Coronary artery (tissue), 2 donors: ENCODE measurements around the gene TAAR5.

ENCODE experiments used
- DNase-seq: peaks from one replicate; pipeline ENCODE4 v3.0.0-alpha.2; 2017; ENCODE audit warnings: low spot score
- H3K27ac ChIP-seq, 2 donors: fragments of 200-600 bp; sonication (generic); one replicate each; pipeline ENCODE4 v1.5.1; 2016 to 2019
- H3K4me3 ChIP-seq: fragments of 200-600 bp; sonication (generic); 2 replicates; pipeline ENCODE4 v1.5.1; 2016; ENCODE audit warnings: mild to moderate bottlenecking, moderate library complexity
- CTCF ChIP-seq: fragments of 200-600 bp; sonication (generic); IDR thresholded peaks from one replicate; pipeline ENCODE4 v1.5.1; 2019; ENCODE audit warnings: antibody characterized with exemption

The TAAR5 gene

GRCh38 chr6:132551214-132551613 is 38.3 kb downstream of the TAAR5 start:
- no peak for DNase-seq
- no peak overlapping the region for H3K27ac ChIP-seq
- no peak overlapping the region for H3K4me3 ChIP-seq
- no peak for TF ChIP-seq CTCF

DNA sequence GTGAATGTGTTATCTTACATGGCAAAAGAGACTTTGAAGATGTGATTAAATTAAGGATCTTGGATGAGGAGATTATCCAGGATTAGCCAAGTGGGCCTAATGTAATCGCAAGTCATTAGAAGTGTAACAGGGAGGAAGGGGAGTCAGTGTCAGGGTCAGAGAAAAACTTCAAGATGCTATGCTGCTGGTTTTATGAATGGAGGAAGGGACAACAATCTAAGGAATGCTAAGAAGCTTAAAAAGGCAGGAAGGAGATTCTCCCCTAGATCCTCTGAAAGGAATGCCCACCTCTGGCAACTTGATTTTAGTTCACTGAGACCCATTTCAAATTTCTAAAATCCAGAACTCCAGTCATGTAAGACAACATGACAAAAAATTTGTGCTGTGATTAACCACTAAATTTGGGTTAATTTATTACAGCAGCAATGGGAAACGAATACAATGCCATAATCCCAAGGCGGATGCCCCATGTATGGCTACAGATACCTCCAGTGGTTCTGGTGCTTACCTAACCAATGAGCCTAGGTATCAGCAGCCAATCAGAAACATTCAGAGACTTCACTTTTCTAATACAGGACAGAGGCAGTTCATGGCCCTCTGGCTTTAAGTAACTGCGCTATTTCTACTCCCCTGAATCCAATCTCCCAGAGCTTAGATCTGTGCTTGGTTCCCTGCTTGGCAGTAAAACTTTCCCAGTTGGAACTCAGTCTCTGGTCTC is 40.6 kb downstream of the TAAR5 start:
- TF ChIP-seq CTCF = no peak
- Histone ChIP-seq H3K27ac (no peak overlapping the region), H3K4me3 (no peak overlapping the region)
- no peak for DNase-seq

GRCh38 chr6:132544826-132545225 is 44.7 kb downstream of the TAAR5 start:
- Histone ChIP-seq H3K27ac (no peak overlapping the region), H3K4me3 (no peak overlapping the region)
- DNase-seq = no peak
- TF ChIP-seq CTCF = no peak
